Sciatic nerve (tissue), 2 donors: Measurements from ENCODE around the gene NCKAP1. TPM values are rescaled to one million over a fixed set of nuclear protein-coding genes. Genes with fewer than 3 reads are reported as not detected.
"Not testable (repeated sequence)": the region's sequence is repeated elsewhere in the genome, so short reads cannot be mapped to it uniquely, and the experiment has no call there.

Source experiments
- ATAC-seq: fragments of 200-7000 bp; cut with Tn5 transposase; one replicate; pipeline ENCODE4 v1.9.1; 2020; ENCODE audit warnings: mild to moderate bottlenecking, moderate library complexity
- DNase-seq: peaks from one replicate; pipeline ENCODE4 v3.0.0-alpha.2; 2020; ENCODE audit warnings: low spot score
- intact Hi-C: fragments of 100-400 bp; cut with DNase I; formaldehyde crosslinking; loops from one replicate; pipeline ENCODE4 v1.14.2; 2022
- total RNA-seq: library from RNA; stranded (reverse); fragmentation: NEBNext Ultra II Directional; extraction: Animal tissue kit (Norgen Biotek cat#: 25700); gene quantifications from one replicate; pipeline ENCODE4 v1.2.1, GENCODE V29; 2021
- donor health status: DM: no; HTN: no; CAD: no.
- donor health status: DM: no; HTN: no; CAD: no.

Gene NCKAP1
- total RNA-seq, 1 donor from 2014 or later: 150 TPM

DNA sequence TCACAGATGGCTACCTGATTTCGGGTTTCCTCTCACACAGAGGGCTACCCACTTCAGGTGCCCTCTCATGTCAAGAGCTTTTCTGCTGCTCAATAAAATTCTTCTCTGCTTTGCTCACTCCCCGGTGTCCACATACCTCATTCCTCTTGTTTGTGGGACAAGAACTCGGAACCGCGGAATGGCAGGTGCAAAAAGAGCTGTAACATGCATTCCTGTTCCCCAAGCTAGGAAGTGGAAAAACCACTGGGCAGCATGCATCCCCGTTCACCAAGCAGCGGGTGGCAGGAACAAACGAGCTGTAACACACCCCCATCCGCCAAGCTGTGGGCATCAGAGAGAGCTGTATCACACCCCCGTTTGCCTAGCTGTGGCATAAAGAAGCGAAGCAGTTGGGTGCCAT lies 144.6 kb downstream of the NCKAP1 start:
- intact Hi-C loops: no loop called here
- DNase-seq (no peak), ATAC-seq (no peak)

DNA sequence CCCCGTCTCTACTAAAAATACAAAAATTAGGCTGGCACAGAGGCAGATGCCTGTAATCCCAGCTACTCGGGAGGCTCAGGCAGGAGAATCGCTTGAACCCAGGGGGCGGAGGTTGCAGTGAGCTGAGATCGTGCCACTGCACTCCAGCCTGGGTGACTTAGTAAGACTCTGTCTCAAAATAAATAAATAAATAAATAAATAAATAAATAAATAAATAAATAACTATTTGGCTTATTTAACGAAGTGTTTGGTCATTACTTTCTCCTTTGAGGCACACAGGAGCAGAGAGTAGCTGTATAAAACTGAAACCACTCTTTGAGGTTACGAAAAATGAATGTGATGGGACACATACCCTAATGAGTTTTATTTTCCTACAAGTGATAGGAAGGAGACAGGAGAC lies 145.2 kb downstream of the NCKAP1 start:
- intact Hi-C loops, ATAC-seq, DNase-seq: not testable (repeated sequence)

DNA sequence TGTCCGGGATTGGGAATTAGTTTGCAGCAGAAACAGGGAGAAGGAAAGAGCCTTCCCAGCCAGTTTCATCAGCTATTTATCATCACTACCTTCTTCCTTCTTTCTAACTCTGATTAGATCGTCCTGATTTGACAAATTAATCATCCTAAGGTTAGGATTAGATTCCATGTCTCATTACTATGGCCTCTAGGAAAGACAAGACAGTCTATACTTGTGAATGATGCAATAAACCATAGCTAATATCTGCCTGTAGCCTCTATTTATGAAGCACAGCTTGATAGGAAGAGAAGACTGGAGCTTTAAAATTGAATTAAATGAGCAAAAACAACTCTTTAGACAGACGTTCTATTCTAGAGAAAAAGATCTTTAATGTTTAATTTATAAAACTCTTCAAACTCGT lies 146.6 kb downstream of the NCKAP1 start:
- intact Hi-C loops: no loop called here
- DNase-seq (no peak), ATAC-seq (no peak)

DNA sequence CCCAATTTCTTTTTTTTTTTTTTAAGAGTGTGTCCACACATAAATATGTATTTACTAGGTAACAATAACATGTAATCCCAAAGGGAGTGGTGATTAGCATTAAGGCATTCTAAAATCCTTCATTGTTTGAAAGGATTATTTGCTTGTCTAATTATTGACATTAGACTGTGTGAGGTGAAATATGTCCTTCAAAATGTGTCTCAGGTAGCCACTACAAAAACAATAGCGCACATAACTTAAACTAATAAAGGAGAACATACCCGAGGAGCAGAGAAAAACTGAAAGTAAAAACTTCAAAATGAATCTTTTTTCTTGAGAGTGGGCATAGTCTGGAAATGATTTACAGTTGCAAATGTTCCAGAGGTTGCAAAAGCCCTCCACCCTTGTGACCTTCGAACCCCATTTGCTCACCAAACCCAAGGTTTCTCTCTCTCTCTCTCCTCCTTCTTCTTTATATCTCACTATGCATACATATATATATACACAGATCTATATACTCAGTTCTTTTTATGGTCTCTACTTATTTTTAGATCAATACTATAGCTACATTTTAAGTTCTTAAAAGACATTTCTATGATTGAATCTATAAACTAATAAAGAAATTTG lies 147.4 kb downstream of the NCKAP1 start:
- no peak for ATAC-seq
- intact Hi-C loops: no loop called here
- no peak for DNase-seq

DNA sequence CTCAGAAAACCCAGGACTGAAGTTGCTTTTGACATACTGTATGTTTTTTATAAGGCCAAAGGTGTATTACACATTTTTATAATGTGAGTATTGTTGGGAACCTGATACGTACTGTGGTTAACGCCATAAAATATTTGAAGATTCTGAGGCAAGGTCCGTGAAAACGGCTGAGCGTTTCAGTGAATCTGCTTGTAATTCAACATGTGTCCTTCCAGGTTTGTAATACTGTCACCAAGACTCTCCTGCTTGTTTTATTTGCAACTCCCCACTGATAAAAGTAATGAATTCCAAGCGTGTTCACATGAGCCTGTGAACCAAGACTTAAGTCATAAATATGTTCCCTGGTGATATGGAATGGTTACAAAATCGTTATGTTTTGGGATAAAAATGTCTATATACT lies 148.0 kb downstream of the NCKAP1 start:
- no peak for ATAC-seq
- intact Hi-C loops: no loop called here
- DNase-seq: no peak

DNA sequence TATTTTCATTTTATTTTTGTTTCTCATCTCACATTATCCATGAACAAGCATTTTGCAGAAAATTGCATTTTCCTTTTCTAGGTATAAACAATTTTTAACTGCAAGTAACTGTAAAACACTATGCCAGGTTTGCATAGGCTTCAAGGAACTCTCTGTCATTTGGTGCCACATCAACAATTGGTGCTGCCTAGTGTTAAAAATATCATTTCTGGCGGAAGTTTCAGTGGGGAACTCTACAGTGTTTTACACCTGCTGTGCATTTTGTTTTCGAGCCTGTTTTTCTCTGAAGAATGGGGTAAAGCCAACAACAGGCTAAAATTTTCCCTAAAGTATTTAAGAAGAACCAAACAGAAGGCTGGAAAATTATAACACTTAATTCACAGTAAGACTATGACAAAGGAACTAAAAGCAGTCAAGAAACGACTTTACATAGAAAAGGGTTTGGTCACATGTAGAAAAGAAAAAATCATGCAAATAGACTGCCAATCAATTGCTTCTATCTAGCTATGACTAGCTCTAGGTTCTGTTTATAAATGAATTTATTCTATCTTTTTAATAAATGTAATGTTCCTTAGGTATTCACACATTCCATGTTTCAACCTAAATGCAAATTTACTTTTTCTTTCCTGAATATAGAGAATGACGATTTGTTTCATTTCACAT lies 150.4 kb downstream of the NCKAP1 start:
- DNase-seq (no peak), ATAC-seq (no peak)
- intact Hi-C loops: no loop called here

DNA sequence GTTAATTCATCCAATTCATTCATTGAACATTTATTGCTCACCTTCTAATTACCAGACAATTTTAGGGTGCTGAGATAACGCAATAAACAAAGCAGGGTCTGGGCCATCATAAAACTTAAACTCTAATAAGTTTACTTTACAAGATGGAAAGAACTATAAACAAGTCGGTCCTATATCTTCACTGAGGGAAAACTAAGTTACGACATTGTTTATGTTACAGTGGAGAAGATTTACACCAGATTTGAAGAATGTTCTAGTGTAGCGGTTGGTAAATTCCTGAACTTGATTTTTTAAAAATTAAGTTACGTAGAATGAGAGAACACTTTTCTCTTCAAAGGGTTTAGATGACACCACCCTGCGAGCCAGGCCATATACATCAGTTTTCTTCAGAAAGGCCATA lies 151.2 kb downstream of the NCKAP1 start:
- DNase-seq (no peak), ATAC-seq (no peak)
- intact Hi-C loops: no loop called here

DNA sequence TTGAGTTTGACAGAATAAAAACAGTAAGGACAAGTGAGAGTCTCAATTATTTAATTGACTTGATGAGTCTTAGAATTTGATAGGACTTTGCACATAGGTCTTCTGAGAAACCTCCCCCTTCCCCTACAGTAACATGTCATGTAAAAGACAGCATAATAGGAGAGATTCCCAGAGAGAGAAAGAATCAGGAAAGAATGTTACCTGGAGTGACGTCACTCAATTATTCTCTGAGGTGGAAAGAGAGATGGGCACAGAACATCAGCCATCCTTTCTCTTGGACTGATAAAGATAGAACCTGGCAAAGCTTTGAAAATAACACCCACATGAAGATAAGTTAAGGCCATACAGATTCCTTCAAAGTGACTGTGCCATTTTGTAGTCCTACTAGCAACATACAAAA lies 152.5 kb downstream of the NCKAP1 start:
- intact Hi-C loops: no loop called here
- ATAC-seq (no peak), DNase-seq (no peak)

DNA sequence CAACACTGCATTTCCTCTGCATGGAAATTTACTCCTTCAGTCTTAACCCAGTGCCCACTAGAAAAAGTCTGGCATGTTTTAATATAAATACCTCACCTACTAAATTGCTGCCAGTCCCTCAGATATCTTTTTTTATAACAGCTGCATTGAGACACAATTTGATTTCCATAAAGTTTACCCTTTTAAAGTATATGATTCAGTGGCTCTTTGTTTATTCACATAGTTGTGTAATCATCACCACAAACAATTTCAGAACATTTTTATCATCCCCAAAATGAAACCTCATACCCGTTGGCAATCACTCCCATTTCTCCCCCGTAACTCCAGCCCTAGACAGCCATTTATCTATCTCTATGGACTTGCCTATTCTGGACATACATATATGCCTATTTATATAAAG lies 154.8 kb downstream of the NCKAP1 start:
- ATAC-seq (no peak), DNase-seq (no peak)
- intact Hi-C loops: no loop called here

DNA sequence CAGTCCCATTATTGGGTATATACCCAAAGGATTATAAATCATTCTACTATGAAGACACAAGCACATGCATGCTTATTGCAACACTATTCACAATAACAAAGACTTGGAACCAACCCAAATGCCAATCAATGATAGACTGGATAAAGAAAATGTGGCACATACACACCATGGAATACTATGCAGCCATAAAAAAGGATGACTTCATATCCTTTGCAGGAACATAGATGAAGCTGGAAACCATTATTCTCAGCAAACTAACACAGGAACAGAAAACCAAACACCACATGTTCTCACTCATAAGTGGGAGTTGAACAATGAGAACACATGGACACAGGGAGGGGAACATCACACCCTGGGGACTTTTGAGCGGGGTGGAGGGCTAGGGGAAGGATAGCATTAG lies 158.2 kb downstream of the NCKAP1 start:
- ATAC-seq, intact Hi-C loops, DNase-seq: not testable (repeated sequence)

DNA sequence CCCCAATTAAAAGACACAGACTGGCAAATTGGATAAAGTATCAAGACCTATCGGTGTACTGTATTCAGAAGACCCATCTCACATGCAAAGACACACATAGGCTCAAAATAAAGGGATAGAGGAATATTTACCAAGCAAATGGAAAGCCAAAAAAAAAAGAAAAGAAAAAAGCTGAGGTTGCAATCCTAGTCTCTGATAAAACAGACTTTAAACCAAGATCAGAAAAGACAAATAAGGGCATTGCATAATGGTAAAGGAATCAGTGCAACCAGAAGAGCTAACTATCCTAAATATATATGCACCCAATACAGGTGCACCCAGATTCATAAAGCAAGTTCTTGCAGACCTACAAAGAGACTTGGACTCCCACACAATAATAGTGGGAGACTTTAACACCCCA lies 161.6 kb downstream of the NCKAP1 start:
- intact Hi-C loops: not testable (repeated sequence)

DNA sequence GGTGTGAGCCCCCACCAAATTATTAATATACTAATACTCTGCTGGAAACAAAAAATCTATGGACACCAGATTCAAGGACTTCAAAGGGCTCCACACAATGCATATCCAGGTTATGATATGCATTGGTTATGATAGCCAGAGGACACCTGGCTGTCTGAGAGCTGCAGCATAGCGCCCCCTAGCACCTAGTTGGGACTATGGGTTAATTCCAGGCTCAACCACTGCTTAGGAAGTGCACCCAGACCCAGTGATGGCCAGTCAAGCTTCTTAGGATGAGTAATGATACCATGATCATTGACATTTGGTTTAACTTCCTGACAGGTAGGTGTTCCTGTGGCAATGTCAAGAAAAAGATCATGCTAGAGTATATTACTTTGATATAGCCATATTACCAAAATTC lies 168.0 kb downstream of the NCKAP1 start:
- no peak for ATAC-seq
- intact Hi-C loops: no loop called here

More for the DNA sequence above, 161.6 kb downstream of the NCKAP1 start:
- ATAC-seq, DNase-seq: not testable (repeated sequence)

DNA sequence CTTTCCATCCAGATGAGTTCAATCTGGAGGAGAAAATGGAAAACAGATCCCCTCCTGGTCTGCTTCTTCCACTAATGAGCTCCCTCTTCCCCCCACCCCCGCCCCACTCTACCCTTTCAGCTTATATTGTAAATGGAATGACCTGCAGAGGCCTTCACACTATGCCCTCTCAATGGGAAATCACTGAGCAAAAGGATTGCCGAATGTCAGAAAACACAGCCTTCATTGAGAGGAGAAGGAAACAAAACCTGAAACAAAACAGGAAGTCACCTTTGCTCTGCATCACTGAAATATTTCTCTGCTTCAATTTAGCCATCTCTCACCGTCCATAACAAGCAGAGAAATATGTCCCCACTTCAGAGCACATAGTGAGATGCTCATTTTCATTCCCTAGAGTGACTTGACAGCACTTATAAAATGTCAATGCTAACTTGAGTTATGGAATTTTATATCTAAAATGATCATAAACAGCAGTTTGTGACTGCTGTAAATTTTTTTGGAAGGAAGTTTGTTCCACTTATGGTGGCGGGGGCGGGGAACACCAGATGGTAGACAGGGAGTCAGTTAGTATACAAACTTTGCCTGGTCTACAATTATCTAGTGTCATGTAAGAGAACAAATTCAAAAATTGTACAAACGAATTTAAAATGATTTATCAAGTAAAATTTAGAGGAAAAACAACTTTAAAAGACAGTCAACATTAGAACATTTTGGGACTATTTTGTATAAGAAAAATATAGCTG lies 170.0 kb downstream of the NCKAP1 start:
- no peak for ATAC-seq
- intact Hi-C loops: no loop called here
- DNase-seq: no peak

More for the DNA sequence above, 168.0 kb downstream of the NCKAP1 start:
- DNase-seq: no peak

DNA sequence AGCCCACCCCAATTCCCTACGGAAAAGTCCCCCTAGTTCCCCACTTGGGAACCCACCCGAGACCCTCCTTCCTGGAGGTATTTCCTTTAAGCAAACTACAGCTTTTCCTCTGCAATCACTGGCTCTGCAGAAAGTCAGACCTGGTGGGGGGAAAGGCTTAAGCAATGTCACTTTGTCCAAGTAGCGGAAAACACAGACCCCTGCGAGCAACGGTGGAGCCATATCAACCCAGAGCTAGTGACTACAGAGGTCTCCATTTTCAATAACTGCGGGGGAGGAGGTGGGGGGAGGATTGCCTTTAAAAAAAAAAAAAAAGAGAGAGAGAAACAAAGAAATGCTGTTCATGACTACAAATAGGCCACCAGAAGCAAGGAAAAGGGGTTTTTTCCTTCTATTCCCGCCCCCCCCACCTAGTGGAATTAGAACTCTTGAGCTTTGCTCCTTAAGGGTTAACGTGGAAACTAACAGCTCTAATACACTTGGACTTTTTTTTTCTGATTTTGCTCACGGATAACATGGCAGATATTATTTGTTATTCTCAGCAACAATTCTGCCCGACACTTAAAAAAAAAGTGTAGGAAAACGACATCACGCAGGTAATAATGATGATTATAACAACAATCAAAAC lies 170.7 kb downstream of the NCKAP1 start:
- no peak for DNase-seq
- intact Hi-C loops: no loop called here
- ATAC-seq: no peak

DNA sequence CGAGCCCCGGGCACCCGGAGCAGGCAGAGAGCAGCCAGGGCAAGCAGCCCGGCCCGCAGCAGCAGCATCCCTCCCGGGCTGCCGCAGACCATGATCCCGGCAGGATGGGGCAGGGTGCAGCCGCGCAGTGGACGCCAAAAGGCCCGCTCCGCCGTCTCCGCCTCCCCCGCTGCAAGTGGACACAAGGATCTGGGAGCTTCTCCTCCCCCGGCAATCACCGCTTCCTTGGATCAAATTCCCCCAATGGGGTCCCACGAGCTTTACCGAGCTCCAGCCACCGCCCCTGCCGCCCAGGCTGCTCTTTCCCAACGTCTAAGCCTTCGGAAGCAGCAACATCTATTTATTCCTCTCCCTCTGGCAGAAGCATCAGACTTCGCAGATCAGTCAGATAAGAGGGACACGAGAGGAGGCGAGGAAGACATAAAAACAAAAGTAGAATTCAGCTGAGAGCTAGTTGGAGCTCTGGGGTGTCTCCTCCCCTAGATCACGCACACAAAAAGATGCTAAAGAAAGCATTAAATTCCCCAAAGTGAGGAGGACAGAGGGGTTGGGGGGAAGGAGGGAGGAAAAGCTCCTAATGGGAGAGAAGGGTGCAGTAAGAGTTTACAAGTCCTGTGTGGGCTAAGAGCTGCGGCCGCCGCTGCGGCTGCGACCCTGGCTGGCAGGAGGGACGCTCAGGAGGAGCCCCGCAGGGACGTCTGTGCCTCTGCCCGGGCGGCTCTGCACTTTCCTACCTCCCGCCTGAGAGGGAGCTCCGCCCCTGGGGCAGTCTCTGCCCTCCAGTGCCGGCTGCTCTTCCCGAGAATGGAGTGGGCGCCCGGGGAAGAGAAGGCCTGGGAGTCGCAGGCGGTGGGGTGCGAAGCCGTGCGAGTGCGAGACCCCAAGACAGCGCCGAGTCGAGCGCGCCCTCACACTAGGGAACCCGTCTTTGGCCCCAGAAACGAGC lies 171.5 kb downstream of the NCKAP1 start, which contains the start of gene FRZB:
TSS of gene FRZB (minus strand) at position 177 of the 946 bp plus-strand sequence. CDS start at position 92, 85 bp downstream.
- intact Hi-C loops: no loop called here
- ATAC-seq: peak; percentile 91

DNA sequence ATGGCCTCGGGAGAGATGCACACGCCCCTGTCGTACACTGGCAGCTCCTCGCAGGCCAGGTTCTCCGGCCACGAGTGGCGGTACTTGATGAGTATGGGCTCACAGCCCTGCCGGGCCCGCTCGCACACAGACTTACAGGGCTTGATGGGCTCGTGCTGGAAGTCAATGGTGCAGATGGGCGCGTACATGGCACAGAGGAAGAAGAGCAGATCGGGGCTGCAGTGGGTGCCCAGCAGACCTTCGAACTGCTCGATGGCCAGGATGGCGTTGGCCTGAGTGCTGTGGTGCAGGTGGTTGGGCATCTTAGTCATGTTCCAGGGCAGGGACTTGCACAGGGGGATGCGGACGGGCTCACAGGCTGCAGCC lies 172.2 kb downstream of the NCKAP1 start:
- DNase-seq (no peak), ATAC-seq (peak; percentile 55)
- intact Hi-C loops: no loop called here

More for the DNA sequence above, 171.5 kb downstream of the NCKAP1 start, which contains the start of gene FRZB:
- DNase-seq: peak; percentile 79

DNA sequence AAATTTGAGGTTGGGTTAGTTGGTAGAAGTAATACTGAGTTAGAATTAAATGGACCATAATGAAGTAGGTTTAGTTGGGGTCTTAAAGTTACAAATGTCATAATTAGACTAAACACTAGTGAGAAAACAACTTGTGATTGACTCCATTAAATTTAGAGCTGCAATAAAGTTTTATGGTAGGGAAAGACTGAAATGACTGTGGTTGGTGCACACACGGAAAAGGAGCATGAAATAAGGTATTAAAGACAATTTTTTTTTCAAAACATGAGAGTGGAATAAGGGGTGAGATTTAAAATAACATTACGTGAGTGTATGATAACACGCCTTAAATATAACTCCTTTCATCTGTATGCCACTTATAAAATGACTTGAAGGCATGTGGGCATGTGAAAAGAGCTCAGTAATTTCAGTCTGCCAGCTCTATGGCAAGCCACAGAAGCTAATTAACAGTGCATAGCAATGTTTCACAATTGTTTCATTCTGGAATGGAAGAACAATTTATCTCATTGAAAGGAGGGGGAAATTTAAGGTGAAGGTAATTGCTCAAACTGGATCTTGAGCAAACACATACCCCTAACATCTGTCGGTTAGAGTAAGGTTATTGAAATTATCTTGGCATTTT lies 173.2 kb downstream of the NCKAP1 start:
- intact Hi-C loops: no loop called here
- DNase-seq: no peak
- no peak for ATAC-seq

DNA sequence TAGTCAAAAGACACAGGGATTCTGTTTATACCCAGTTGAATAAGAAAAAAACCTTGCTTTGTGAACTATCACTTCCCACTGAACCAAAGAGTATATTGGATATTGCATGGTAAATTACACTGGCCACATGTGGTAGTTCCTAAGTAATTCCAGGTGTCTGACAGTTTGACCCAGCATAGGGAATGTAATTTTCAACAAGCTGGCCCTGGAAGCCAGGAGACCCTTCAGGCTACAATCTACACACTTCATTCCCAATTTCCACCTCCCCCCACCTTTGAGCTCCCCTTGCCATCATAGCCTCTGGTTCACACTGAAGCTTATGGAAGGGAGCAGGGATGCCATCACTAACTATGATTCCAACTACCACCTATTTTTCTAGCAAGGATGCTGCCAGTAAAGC lies 174.6 kb downstream of the NCKAP1 start:
- intact Hi-C loops: no loop called here
- DNase-seq (no peak), ATAC-seq (no peak)
